Heart right ventricle (tissue), 16 donors: ENCODE results near the gene FARSA. TPM values are rescaled to one million over a fixed set of nuclear protein-coding genes. Genes with fewer than 3 reads are reported as not detected.

ENCODE experiments used
- ATAC-seq, 8 donors: fragments of 200-7000 bp; cut with Tn5 transposase; one replicate each; pipeline ENCODE4 v1.9.1; 2020; ENCODE audit warnings: mild to moderate bottlenecking in 8 of 8, moderate library complexity in 8 of 8, moderate number of reproducible peaks in 1 of 8
- DNase-seq, 2 donors: peaks; one replicate each; pipeline ENCODE4 v3.0.0-alpha.2; 2020
- H3K27ac ChIP-seq, 10 donors: fragments of 200-600 bp; sonication (generic) in 2 of 10; one replicate each; pipeline versions ENCODE4 v1.5.0 to v1.8.0; 2020 to 2022; ENCODE audit warnings: mild to moderate bottlenecking in 3 of 10
- H3K27me3 ChIP-seq, 7 donors: fragments of 200-600 bp; one replicate each; pipeline ENCODE4 v1.8.0; 2021 to 2022; ENCODE audit warnings: mild to moderate bottlenecking in 2 of 7
- H3K36me3 ChIP-seq, 9 donors: fragments of 200-600 bp; sonication (generic) in 1 of 9; one replicate each; pipeline versions ENCODE4 v1.5.0 to v1.8.0; 2020 to 2022; ENCODE audit warnings: mild to moderate bottlenecking in 2 of 9
- H3K4me1 ChIP-seq, 9 donors: fragments of 200-600 bp; sonication (generic) in 1 of 9; one replicate each; pipeline versions ENCODE4 v1.5.0 to v1.8.0; 2020 to 2022; ENCODE audit warnings: mild to moderate bottlenecking in 4 of 9
- H3K4me3 ChIP-seq, 10 donors: fragments of 200-600 bp; sonication (generic) in 2 of 10; one replicate each; pipeline versions ENCODE4 v1.5.0 to v1.8.0; 2020 to 2022; ENCODE audit warnings: mild to moderate bottlenecking in 7 of 10, moderate library complexity in 2 of 10
- H3K9me3 ChIP-seq, 11 donors: fragments of 200-600 bp in 10 of 11; sonication (generic) in 2 of 11; one replicate each; pipeline versions ENCODE4 v1.5.0 to v1.8.0; 2013 to 2022; ENCODE audit warnings: mild to moderate bottlenecking in 2 of 11, control low read depth in 1 of 11, moderate library complexity in 1 of 11
- CTCF ChIP-seq, 9 donors: fragments of 200-600 bp; sonication (generic) in 2 of 9; IDR thresholded peaks; one replicate each; pipeline versions ENCODE4 v1.5.0 to v1.8.0; 2021 to 2022; ENCODE audit warnings: antibody characterized with exemption in 9 of 9, mild to moderate bottlenecking in 5 of 9, moderate library complexity in 1 of 9
- WGBS, 2 donors: extraction: QIAGEN DNeasy Blood & Tissue Kit; methylation state at CpG; one replicate each; pipeline ENCODE4 v1.1.7; 2013; ENCODE audit warnings: inconsistent platforms in 1 of 2; 5-methylcytosine and 5-hydroxymethylcytosine counted together
- intact Hi-C, 10 donors: fragments of 100-400 bp; cut with DNase I; formaldehyde crosslinking; loops; one replicate each; pipeline versions ENCODE4 v1.11.1 to v1.14.2; 2022
- polyA plus RNA-seq, 2 donors: library from polyadenylated mRNA; stranded (reverse); fragments of 200-250 nt; gene quantifications; one replicate each; pipeline ENCODE4 v1.2.3, GENCODE V29; 2013
- total RNA-seq, 10 donors: library from RNA; stranded (reverse); fragmentation: NEBNext Ultra II Directional in 3 of 10; extraction: Animal tissue kit (Norgen Biotek cat#: 25700) in 3 of 10; gene quantifications; one replicate each; pipeline versions ENCODE4 v1.2.1 to v1.2.4, GENCODE V29; 2021 to 2023
- donor health status: Arrhythmogenic right ventricular cardiomyopathy.
- donor health status: ischemic (EF 13 %, LVEDD 7.1; RV severe dilation, severe dysfunction).
- donor health status: healthy with polysubstance abuse.
- donor health status: DM: no; HTN: yes; CAD: no.
- donor health status: DM: no; HTN: no; CAD: no.
- donor health status: ischemic (EF 25% LVEDD 6.9; RV normal size, moderate dysfunction).
- donor health status: ischemic (EF 25% LVEDD 5.7; RV mildly dilated, moderate dysfunction).
- donor health status: healthy.
- donor health status: DM: yes; HTN: yes; CAD: no.
- donor health status: Ischemic cardiomyopathy.
- donor health status: ischemic (EF 35%, LVEDD 5.7; RV mildly dilated, moderate dysfunction).
- donor health status: nonischemic (EF 11% LVEDD 7.7; RV severe dilation, severe dysfunction).
- donor health status: DM: yes; HTN: yes; CAD: no.
- donor health status: PGD.
- donor health status: ischemic (EF 29% LVEDD 5.4; RV normal size, mild dysfunction).
- donor health status: nonischemic (EF 23%, LVEDD 6.1; RV moderate dilation, normal function).

Gene FARSA
- total and polyA plus RNA-seq, 12 donors = 23.2 to 81.4 (median 38.5) TPM

GRCh38 chr19:12969292-12969988, 35.9 kb upstream of the FARSA start, which contains the start of gene DAND5:
DAND5 (plus strand) TSS chr19:12969576; CDS start chr19:12969661, 85 bp downstream.
- Histone ChIP-seq H3K9me3 (no peaks in the 10 kb centered on the region), H3K36me3 (no peaks in the 10 kb centered on the region), H3K4me1 (peaks cover 0 to 22% (median 7%) of the 10 kb centered on the region in 9 donors), H3K4me3 (peak within 1 kb of the TSS in 5 of 10 donors; percentile 15 to 26 (median 17)), H3K27ac (peak within 1 kb of the TSS; percentile 56 to 87 (median 80)), H3K27me3 (no peaks in the 10 kb centered on the region)
- WGBS, 2 donors = 38 to 44% methylated on average over 14 of the region's 14 CpGs
- ATAC-seq (peak; percentile 40 to 82 (median 70)), DNase-seq (peak; percentile 63 to 68)
- TF ChIP-seq CTCF (IDR thresholded peaks at IDR 0.05) = no peak
- intact Hi-C loops = loop anchor here in 2 of 10 donors (10.0 kb wide), 1 partner anchor 85 kb away; the partner anchor contains the start of genes DNASE2 (in 2 of the 2) and KLF1 (in 2 of the 2)

- H3K4me3 ChIP-seq = no peak overlapping the region
- ATAC-seq = no peak
- no peaks in the 10 kb centered on the region for H3K27me3 ChIP-seq
- intact Hi-C loops = loop anchor here in 2 of 10 donors (10.0 kb wide), 1 partner anchor 83 kb away; the partner anchor contains the start of genes DNASE2 (in 2 of the 2) and KLF1 (in 2 of the 2)
- WGBS, 2 donors = 92 to 94% methylated on average over 5 of the region's 5 CpGs
- peaks cover 0 to 22% (median 7%) of the 10 kb centered on the region in 9 donors for H3K4me1 ChIP-seq
- TF ChIP-seq CTCF (IDR thresholded peaks at IDR 0.05) = no peak
- no peak for DNase-seq
- H3K9me3 ChIP-seq = no peaks in the 10 kb centered on the region
- no peaks in the 10 kb centered on the region for H3K36me3 ChIP-seq
- H3K27ac ChIP-seq = no peak overlapping the region
Observed at GRCh38 chr19:12967907-12968306, 34.4 kb upstream of the FARSA start.

GRCh38 chr19:12965812-12966135, 32.3 kb upstream of the FARSA start:
- TF ChIP-seq CTCF (IDR thresholded peaks at IDR 0.05) = no peak
- intact Hi-C loops = loop anchor here in 3 of 10 donors (2.0 to 10.0 kb wide), 2 partner anchors 81 kb away; partner anchors contain the start of genes DNASE2 (in 2 of the 3) and KLF1 (in 2 of the 3)
- Histone ChIP-seq H3K27ac (peak overlapping the region in 9 of 10 donors; percentile 36 to 73 (median 58)), H3K4me3 (peak overlapping the region in 5 of 10 donors; percentile 53 to 57 (median 55)), H3K9me3 (no peaks in the 10 kb centered on the region), H3K4me1 (peaks cover 0 to 18% (median 7%) of the 10 kb centered on the region in 9 donors), H3K36me3 (no peaks in the 10 kb centered on the region), H3K27me3 (no peaks in the 10 kb centered on the region)
- ATAC-seq (no peak), DNase-seq (no peak)
- WGBS, 2 donors = 52 to 54% methylated on average over 8 of the region's 8 CpGs

- DNase-seq = peak; percentile 77 to 86
- H3K27me3 ChIP-seq = no peaks in the 10 kb centered on the region
Observed at GRCh38 chr19:12965017-12965811, 31.7 kb upstream of the FARSA start.

More at GRCh38 chr19:12965017-12965811, 31.7 kb upstream of the FARSA start:
- intact Hi-C loops = loop anchor here in 3 of 10 donors (2.0 to 10.0 kb wide), 2 partner anchors 80 kb away; partner anchors contain the start of genes DNASE2 (in 2 of the 3) and KLF1 (in 2 of the 3)
- peak; percentile 82 to 93 (median 84) for TF ChIP-seq CTCF (IDR thresholded peaks at IDR 0.05)
- no peaks in the 10 kb centered on the region for H3K9me3 ChIP-seq
- ATAC-seq = peak; percentile 88 to 94 (median 92)
- peak overlapping the region; percentile 16 to 57 (median 53) for H3K4me3 ChIP-seq
- H3K27ac ChIP-seq = peak overlapping the region in 9 of 10 donors; percentile 36 to 73 (median 58)
- H3K36me3 ChIP-seq = no peaks in the 10 kb centered on the region
- peaks cover 0 to 18% (median 7%) of the 10 kb centered on the region in 9 donors for H3K4me1 ChIP-seq
- WGBS, 2 donors = 1% methylated on average over 34 of the region's 34 CpGs
